MG63 (cell line): ENCODE results near the gene NEU1. TPM values are rescaled to one million over a fixed set of nuclear protein-coding genes. Genes with fewer than 3 reads are reported as not detected.
"Not testable (repeated sequence)": the region's sequence is repeated elsewhere in the genome, so short reads cannot be mapped to it uniquely, and the experiment has no call there.

ENCODE experiments used
- DNase-seq: peaks from one replicate; pipeline ENCODE4 v3.0.0-alpha.2; 2020
- H3K27me3 ChIP-seq: fragments of 250-450 bp; sonication (Bioruptor Pico); 2 replicates; pipeline ENCODE4 v1.5.1; 2020; ENCODE audit warnings: mild to moderate bottlenecking, moderate library complexity
- H3K36me3 ChIP-seq: fragments of 250-450 bp; sonication (Bioruptor Pico); 2 replicates; pipeline ENCODE4 v1.5.1; 2020; ENCODE audit warnings: mild to moderate bottlenecking, moderate library complexity
- H3K4me3 ChIP-seq: fragments of 250-450 bp; sonication (Bioruptor Pico); 2 replicates; pipeline ENCODE4 v1.5.1; 2020; ENCODE audit warnings: mild to moderate bottlenecking, moderate library complexity
- H3K9me3 ChIP-seq: fragments of 250-450 bp; sonication (Bioruptor Pico); 2 replicates; pipeline ENCODE4 v1.5.1; 2020; ENCODE audit warnings: mild to moderate bottlenecking, moderate library complexity
- total RNA-seq: library from RNA; depleted of rRNA; stranded (reverse); fragments of >200 nt; shearing (Covaris generic); gene quantifications from 2 replicates; pipeline ENCODE4 v1.2.3, GENCODE V29; 2014; ENCODE audit warnings: low replicate concordance; rRNA removed

Gene NEU1
- total RNA-seq, 1 experiment from 2014 or later = 11.7 TPM

- Histone ChIP-seq H3K27me3 (no peaks in the 10 kb centered on the region), H3K36me3 (no peaks in the 10 kb centered on the region; the same call in 1 of the 2 replicates), H3K9me3 (no peaks in the 10 kb centered on the region), H3K4me3 (no peak overlapping the region)
- DNase-seq = no peak
These were observed 42.7 kb downstream of the NEU1 start for GRCh38 chr6:31819871-31820299.

- DNase-seq, H3K9me3 ChIP-seq, H3K36me3 ChIP-seq, H3K27me3 ChIP-seq: not testable (repeated sequence)
- peak overlapping the region; percentile 54 for H3K4me3 ChIP-seq
These were observed 44.6 kb downstream of the NEU1 start for GRCh38 chr6:31817929-31818511.

DNA sequence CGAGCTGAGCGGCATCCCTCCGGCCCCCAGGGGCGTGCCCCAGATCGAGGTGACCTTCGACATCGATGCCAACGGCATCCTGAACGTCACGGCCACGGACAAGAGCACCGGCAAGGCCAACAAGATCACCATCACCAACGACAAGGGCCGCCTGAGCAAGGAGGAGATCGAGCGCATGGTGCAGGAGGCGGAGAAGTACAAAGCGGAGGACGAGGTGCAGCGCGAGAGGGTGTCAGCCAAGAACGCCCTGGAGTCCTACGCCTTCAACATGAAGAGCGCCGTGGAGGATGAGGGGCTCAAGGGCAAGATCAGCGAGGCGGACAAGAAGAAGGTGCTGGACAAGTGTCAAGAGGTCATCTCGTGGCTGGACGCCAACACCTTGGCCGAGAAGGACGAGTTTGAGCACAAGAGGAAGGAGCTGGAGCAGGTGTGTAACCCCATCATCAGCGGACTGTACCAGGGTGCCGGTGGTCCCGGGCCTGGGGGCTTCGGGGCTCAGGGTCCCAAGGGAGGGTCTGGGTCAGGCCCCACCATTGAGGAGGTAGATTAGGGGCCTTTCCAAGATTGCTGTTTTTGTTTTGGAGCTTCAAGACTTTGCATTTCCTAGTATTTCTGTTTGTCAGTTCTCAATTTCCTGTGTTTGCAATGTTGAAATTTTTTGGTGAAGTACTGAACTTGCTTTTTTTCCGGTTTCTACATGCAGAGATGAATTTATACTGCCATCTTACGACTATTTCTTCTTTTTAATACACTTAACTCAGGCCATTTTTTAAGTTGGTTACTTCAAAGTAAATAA, 45.3 kb downstream of the NEU1 start:
- not testable (repeated sequence) for H3K9me3 ChIP-seq, H3K27me3 ChIP-seq, H3K36me3 ChIP-seq, DNase-seq
- peak overlapping the region; percentile 54 for H3K4me3 ChIP-seq

GRCh38 chr6:31815025-31815838, 47.4 kb downstream of the NEU1 start, which contains the start of the genes HSPA1A and HSPA1L:
HSPA1A (plus strand) TSS chr6:31815543; CDS start chr6:31815757, 214 bp downstream.
HSPA1L (minus strand) TSS chr6:31815283; CDS start chr6:31811972, 3,311 bp downstream.
- DNase-seq = peak; percentile 93
- Histone ChIP-seq H3K4me3 (peak within 1 kb of the TSS; percentile 66), H3K9me3 (no peaks in the 10 kb centered on the region), H3K36me3 (no peaks in the 10 kb centered on the region; the same call in 1 of the 2 replicates), H3K27me3 (no peaks in the 10 kb centered on the region)

- Histone ChIP-seq H3K36me3 (no peaks in the 10 kb centered on the region; the same call in 1 of the 2 replicates), H3K4me3 (peak overlapping the region; percentile 66), H3K9me3 (no peaks in the 10 kb centered on the region), H3K27me3 (no peaks in the 10 kb centered on the region)
- peak; percentile 96 for DNase-seq
These were observed 48.0 kb downstream of the NEU1 start for GRCh38 chr6:31814677-31815024.

- Histone ChIP-seq H3K4me3 (peak overlapping the region; percentile 37), H3K9me3 (no peaks in the 10 kb centered on the region), H3K27me3 (no peaks in the 10 kb centered on the region), H3K36me3 (no peaks in the 10 kb centered on the region)
- DNase-seq = no peak
These were observed 49.2 kb downstream of the NEU1 start for GRCh38 chr6:31813465-31813849.

- no peaks in the 10 kb centered on the region for H3K9me3 ChIP-seq
- H3K36me3 ChIP-seq = no peaks in the 10 kb centered on the region
- no peak overlapping the region for H3K4me3 ChIP-seq
- no peak for DNase-seq
- H3K27me3 ChIP-seq = no peaks in the 10 kb centered on the region
These were observed 51.0 kb downstream of the NEU1 start for GRCh38 chr6:31811645-31812044.

DNA sequence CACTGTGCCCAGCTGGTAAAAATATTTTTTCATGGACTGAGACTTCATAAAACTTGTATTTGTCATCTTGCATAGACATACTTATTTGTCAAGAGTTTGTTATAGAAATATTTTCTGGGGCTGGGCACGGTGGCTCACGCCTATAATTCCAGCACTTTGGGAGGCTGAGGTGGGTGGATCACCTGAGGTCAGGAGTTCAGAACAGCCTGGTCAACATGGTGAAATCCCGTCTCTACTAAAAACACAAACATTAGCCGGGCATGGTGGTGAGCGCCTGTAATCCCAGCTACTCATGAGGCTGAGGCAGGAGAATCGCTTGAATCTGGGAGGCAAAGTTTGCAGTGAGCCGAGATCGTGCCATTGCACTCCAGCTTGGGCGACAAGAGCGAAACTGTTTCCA, 54.0 kb downstream of the NEU1 start:
- not testable (repeated sequence) for H3K4me3 ChIP-seq, H3K36me3 ChIP-seq, H3K27me3 ChIP-seq, H3K9me3 ChIP-seq, DNase-seq

Other genes starting within 250 kb of the NEU1 start
- gene AIF1, start 247.6 kb downstream of the NEU1 start, total RNA-seq = not detected in 2 replicates
- 17.1 and 18.2 TPM in 2 replicates for gene PRRC2A, start 242.1 kb downstream of the NEU1 start, total RNA-seq
- gene BAG6, start 210.2 kb downstream of the NEU1 start, total RNA-seq = 82.2 and 194 TPM in 2 replicates
- gene APOM, start 206.9 kb downstream of the NEU1 start, total RNA-seq = 0.56 TPM in 1 of 2 replicates, not detected in the other
- gene C6orf47, start 202.0 kb downstream of the NEU1 start, total RNA-seq = 5.9 and 6.5 TPM in 2 replicates
- 21.4 and 24.2 TPM in 2 replicates for gene GPANK1, start 197.8 kb downstream of the NEU1 start, total RNA-seq
- gene CSNK2B, start 196.7 kb downstream of the NEU1 start, total RNA-seq = 88.8 and 99.8 TPM in 2 replicates
- gene LY6G5B, start 192.8 kb downstream of the NEU1 start, total RNA-seq = 0.42 and 1.1 TPM in 2 replicates
- not detected in 2 replicates for gene LY6G5C, start 181.8 kb downstream of the NEU1 start, total RNA-seq
- gene ABHD16A, start 159.5 kb downstream of the NEU1 start, total RNA-seq = 19.4 and 43.4 TPM in 2 replicates
- not detected in 2 replicates for gene LY6G6F, start 156.0 kb downstream of the NEU1 start, total RNA-seq
- gene LY6G6D, start 147.5 kb downstream of the NEU1 start, total RNA-seq = not detected in 2 replicates
- gene LY6G6C, start 141.1 kb downstream of the NEU1 start, total RNA-seq = not detected in 2 replicates
- gene MPIG6B, start 139.4 kb downstream of the NEU1 start, total RNA-seq = not detected in 2 replicates
- gene DDAH2, start 133.5 kb downstream of the NEU1 start, total RNA-seq = 24.6 and 31.9 TPM in 2 replicates
- 571 and 764 TPM in 2 replicates for gene CLIC1, start 126.3 kb downstream of the NEU1 start, total RNA-seq
- gene MSH5, start 122.8 kb downstream of the NEU1 start, total RNA-seq = 3.1 and 6.3 TPM in 2 replicates
- gene SAPCD1, start 100.2 kb downstream of the NEU1 start, total RNA-seq = 2.5 TPM in 1 of 2 replicates, not detected in the other
- 0.13 and 0.84 TPM in 2 replicates for gene VWA7, start 85.5 kb downstream of the NEU1 start, total RNA-seq
- gene VARS1, start 67.1 kb downstream of the NEU1 start, total RNA-seq = 58.8 and 107 TPM in 2 replicates
- gene LSM2, start 55.9 kb downstream of the NEU1 start, total RNA-seq = 57.0 and 58.4 TPM in 2 replicates
- 0.33 and 0.39 TPM in 2 replicates for gene HSPA1L, start 47.5 kb downstream of the NEU1 start, total RNA-seq
- gene HSPA1A, start 47.3 kb downstream of the NEU1 start, total RNA-seq = 32.5 and 71.8 TPM in 2 replicates
- 48.7 and 72.1 TPM in 2 replicates for gene HSPA1B, start 35.1 kb downstream of the NEU1 start, total RNA-seq
- not detected in 2 replicates for gene SLC44A4, start 16.2 kb upstream of the NEU1 start, total RNA-seq
- 30.4 and 38.9 TPM in 2 replicates for gene EHMT2, start 34.9 kb upstream of the NEU1 start, total RNA-seq
- 0.67 and 9.3 TPM in 2 replicates for gene ZBTB12, start 39.3 kb upstream of the NEU1 start, total RNA-seq
- gene C2, start 64.9 kb upstream of the NEU1 start, total RNA-seq = 0.13 and 0.20 TPM in 2 replicates
- gene CFB, start 83.3 kb upstream of the NEU1 start, total RNA-seq = 2.2 and 6.9 TPM in 2 replicates
- 111 and 131 TPM in 2 replicates for gene NELFE, start 96.2 kb upstream of the NEU1 start, total RNA-seq
- gene SKIC2, start 96.4 kb upstream of the NEU1 start, total RNA-seq = 22.9 and 25.2 TPM in 2 replicates
- 9.8 and 13.7 TPM in 2 replicates for gene DXO, start 109.3 kb upstream of the NEU1 start, total RNA-seq
- 0.26 TPM in 1 of 2 replicates, not detected in the other for gene C4A, start 119.2 kb upstream of the NEU1 start, total RNA-seq
- gene C4B, start 152.0 kb upstream of the NEU1 start, total RNA-seq = 0.26 and 0.81 TPM in 2 replicates
- not detected in 2 replicates for gene CYP21A2, start 175.6 kb upstream of the NEU1 start, total RNA-seq
- 0.44 and 3.6 TPM in 2 replicates for gene TNXB, start 246.5 kb upstream of the NEU1 start, total RNA-seq